Right renal cortex interstitium (tissue), 3 donors: ENCODE results near the gene TBX4. TPM values are rescaled to one million over a fixed set of nuclear protein-coding genes. Genes with fewer than 3 reads are reported as not detected.
"Not testable (repeated sequence)": the region's sequence is repeated elsewhere in the genome, so short reads cannot be mapped to it uniquely, and the experiment has no call there.

ENCODE experiments used
- DNase-seq, 3 donors: peaks; one replicate each; pipeline ENCODE4 v3.0.0-alpha.2; 2013; ENCODE audit warnings: low read depth in 3 of 3, low spot score in 2 of 3
- polyA plus RNA-seq, 3 donors: library from polyadenylated mRNA; unstranded; fragments of 120-200 nt; gene quantifications; one replicate each; pipeline ENCODE4 v1.2.1, GENCODE V29; 2013; ENCODE audit not compliant: insufficient read length in 3 of 3

Gene TBX4
- polyA plus RNA-seq, 3 donors, result 0.07 to 0.31 (median 0.26) TPM

DNA sequence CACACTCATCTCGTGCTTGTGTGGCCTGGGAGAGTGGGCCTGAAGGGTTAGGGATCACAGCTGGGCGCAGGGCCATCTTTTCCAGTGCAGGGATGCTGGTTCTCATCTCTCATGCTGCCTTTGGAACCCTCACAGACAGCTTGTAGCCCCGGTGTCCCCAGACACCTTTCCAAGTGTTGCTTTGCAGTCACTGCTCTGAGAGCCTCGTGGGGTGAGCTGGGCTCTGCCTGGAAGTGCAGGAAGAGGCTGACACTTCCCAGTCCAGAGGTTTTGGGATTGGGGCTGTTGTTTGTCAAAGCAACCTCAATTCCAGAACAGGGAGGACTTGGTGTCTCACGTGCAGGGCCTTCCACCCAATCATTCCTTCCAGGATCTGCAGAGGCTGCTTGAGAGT lies 28.2 kb downstream of the TBX4 start:
- DNase-seq, result no peak

DNA sequence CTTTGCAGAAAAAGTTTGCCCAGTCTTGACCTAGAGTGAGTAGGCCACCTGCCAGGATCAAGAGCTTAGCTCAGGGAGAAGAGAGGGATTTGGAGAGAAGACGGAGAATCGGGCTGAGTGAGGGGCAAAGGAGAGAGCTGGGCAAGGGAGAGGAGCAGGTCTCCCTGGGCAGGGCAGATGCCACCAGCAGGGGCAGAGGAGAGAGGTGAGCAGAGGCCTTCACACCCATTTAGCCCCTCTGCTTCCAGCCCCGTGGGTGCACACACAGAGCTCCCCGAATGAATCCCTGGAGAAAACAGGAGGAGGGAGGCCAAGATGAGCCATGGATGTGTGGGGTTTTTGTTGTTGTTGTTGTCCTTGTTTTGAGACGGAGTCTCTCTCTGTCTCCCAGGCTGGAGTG lies 29.2 kb downstream of the TBX4 start:
- no peak for DNase-seq

DNA sequence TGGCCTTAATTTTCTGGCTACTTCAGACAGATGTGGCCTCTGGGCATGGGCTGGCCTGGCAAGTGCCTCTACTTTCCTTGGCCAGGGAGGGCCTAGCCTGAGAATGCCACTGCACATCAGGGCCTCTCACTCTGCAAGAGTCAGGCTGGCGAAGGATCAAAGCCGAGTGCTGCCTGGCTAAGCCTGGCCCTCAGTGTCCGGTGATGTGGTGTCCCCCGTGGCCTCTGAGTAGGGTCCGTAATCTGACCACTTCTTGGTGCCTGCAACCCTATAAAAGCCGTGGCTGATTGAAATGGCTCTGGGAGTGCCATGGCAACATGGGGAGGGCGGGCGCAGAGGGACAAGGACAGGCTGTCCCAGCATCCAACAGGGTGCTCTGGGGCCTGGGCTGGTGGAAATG lies 30.2 kb downstream of the TBX4 start:
- DNase-seq, result no peak

DNA sequence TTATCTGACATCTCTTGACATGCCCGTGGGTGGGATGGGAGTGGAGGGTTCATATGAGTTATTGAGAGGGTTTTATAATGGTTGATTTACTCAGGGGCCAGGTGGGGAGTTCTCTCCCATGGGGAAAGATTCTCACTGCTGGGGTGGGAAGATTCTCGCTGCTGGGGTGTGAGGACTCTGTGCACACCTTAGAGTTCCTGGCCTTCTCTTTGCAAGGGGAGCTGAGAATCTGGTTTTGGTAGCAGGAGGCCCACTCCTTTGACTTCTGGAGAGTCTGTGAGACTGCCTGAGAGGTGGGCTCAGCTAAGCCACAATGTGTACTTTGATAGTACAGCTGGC lies 31.5 kb downstream of the TBX4 start:
- no peak for DNase-seq

DNA sequence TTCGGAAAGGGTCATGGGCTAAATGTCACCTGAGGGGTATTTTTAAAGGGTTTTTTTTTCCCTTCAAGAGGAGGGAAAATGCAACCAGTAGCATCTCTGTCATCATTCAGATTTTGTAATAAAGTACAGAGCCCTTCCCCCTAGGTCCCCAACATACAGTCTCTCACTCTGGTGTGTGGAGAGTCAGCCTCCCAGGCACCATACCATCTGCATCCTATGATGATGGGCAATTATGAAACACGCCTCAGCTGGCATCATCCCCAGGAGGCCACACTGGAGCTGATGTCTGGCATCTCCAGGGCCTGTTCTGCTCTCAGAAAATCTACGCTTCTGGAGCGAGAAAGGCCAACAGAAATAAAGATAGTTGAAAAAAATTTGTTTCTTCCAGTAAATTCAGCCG lies 32.0 kb downstream of the TBX4 start:
- DNase-seq, result no peak

DNA sequence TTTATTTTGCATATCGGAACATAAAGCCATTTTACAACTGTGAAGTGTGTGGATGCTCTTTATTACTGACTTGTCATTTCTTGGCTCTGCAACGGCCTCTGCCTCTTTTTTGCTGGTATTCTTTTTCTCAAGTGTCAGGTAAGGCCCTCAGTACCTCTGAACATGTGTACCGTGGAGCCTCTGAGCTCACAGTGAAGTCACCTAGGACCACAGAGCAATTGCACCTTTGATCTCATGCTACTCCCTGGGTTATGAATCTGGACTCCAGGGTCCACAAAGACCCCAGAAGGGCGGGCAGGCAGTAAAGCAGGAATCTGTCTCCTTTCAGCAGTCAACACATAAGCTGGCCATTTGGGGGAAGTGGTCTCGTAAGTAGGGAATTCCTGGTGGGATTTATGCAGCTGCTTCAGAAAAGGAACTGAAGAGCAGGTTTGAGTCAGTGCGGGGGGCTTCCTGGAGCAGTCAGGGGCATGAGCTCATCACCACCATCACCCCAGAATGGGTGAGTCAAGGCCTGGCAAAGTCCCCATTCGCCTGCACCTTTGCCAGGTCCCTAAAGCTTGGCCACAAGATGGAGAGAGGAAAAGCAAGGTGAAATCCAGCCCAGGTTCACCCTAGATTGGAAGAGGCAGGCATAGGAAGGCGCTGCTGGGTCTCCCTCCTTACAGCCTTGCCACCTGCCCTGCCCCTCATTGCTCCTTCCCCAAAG lies 33.0 kb downstream of the TBX4 start:
- DNase-seq, result no peak

DNA sequence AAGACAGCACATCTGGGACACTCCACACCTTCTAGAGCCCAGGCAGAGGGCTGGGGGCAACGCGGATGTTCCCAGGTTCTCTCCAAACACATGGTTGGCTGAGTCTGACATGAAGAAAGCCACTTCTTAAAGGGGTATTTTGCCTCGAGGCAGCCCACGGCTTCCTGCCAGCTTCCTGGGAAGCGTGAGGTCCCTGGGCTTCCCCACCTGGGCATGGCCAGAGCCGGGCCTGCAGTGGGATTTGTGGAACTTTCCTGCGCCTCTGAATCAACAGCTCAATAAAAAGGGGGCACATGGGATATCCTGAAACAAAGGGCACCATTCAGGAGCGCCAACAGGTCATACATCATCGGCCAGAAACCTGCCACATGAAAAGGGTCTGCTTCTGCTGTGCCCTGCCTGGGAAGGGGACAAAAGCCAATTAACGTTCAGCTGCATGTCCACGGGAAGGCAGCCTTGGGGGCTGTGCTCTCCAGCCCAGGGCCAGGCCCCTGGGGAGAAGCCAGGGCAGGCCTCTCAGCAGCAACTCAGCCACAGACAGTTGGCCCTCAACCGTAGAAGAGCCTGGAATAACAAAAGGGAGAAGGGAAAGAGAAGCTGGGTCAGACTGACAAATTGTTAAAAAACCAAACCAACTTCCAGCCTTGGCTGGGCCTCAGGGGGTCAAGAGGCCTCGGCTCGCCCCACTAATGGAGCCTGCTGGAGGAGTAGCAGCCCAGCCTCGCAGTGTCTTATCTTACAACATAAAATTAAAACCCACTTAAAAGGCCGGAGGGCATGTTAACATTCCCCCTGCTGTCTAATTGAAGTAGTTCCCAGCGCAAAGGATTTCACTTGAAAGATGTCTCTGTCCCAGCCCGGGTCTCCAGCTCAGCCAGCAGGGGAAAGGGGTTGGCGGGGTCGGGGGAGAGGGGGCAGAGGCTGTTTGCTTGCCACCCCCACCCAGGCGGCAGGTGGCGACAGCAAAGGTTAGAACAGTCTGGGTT lies 34.2 kb downstream of the TBX4 start:
- no peak for DNase-seq

DNA sequence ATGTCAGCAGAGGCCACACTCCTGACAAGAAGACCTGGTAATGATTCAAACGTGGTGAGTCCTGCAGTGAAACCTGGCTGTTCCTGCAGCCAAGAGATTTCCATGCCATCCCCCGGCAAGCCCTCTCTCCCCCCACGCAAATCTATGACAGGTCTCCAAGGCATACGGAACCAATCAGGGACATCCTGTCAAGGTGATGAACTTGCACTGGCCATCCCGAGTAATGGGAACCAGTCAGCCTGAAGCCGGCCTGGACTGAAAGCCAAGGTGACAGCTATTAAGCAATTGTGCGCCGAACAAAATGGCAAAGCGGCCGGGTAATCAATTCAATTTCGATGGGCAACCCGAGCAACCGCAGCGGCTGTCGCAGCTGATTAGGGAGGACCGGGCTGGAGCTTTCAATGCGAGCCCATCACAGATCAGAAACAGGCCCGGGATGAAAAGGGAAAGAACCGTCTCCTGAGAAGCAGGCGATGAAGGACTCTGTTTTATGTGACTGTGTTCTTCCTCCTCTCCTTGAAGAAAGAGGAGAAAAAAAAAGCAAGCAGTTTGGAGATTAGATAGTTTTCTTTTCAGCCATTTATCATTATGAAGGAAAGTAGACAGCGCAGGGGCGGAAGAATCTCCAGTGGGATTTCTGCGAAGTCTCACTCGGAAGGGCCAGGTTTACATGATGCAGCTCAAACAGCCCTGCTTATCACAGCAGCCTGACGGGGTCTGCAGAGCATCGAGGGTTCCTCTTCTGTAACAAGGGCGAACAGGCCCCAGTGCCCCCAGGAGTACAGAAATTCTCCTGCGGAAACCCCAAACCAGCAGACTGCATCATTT lies 35.2 kb downstream of the TBX4 start:
- no peak for DNase-seq

DNA sequence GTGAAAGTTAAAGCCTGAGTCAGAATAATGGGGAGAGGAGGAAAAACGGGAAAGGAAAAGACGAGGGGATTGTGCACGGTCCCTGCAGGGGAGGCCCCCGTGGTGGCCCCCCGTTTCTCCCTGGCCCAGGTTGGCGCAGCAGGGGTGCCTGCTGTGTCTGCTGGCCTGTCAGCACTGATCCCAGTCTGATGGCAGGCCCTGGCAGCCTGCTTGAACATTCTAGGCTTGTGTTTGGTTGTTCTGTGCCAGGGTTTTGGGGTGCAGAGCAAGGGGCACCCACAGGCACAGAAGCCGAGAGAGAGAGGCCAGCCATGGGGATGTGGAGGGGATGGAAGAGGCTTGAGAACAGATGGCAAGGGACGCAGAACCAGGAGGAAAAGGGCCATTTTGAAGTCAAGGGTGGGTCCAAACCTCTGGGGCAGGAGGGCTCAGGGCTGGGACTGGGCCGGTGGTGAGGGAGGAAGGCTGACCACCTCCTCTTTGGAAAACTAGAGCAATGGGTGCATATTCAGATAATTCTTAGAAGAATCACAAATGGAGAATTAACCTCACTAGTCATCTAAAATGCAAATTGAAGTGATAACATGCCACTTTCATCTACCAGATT lies 35.9 kb downstream of the TBX4 start:
- DNase-seq, result no peak

DNA sequence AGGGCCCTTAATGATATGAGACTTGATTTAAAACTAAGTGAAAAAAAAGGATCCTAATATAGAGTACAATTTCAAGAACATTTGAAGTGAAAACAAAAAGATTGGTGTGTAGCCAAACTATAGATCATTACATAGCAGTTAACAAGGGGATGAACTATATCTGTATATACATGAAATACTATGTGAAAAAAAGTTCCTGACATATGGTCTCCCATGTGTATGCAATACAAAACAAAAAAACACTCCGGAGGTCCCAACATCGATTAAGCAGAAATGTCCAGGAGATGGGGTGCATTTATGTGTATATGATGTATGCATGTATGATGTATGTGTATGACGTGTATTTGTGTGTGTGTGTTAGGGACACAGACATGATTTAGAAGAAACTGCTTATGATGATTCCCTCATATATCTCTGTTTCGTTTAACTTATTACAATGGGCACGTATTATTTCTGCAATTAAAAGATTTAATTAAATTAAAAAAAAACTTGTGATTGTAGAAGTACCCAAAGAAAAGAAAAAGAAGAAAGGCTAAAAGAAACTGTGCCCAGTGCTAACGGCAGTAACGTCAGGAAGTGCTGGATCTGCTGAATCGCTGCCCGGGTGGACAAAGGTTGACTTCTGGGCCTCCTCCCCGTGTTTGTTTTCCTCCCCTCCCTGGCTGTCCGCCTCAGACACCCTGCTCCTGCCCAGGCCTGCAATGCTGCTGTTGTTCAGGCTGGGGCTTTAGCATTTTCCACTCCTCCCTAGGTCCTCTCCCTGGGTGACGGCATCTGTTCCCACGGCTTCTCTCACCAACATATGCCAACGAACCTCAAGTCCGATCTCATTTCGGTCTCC lies 36.9 kb downstream of the TBX4 start:
- DNase-seq, result no peak

DNA sequence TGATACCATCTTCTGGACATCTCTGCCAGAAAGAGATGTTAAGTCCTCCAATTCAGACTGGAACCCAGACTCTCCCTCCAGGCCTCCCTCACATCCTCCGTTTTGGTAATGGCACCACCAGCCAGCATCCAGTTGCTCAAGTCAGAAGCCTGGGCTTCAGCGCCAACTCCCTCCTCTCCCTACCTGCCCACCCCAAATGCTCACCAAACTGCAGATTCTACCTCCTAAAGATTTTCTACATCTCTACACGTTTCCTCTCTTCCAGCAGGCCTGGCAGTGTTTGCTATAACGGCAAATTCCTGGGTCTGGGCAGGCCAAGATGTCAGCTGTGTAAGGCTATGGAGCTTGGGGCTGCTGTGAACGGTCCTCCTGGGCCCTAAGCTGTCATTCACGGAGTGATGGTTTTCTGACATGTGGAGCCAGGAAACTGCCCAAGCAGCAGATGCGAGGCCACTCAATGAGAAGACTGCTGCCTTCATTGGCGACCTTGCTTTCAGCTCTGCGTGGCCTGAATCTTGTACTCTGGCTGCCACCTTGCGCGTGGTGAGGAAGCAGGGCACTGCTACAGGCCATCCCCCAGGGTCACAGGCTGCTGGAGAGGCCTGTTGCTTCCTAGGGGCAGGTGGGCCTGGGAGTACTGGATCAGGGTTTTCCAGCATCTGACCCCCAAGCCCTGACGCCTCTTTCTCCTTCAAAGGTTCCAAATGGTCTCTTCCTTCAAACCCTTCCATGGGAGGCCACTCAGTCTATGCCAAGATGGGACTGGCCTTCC lies 37.7 kb downstream of the TBX4 start:
- no peak for DNase-seq

DNA sequence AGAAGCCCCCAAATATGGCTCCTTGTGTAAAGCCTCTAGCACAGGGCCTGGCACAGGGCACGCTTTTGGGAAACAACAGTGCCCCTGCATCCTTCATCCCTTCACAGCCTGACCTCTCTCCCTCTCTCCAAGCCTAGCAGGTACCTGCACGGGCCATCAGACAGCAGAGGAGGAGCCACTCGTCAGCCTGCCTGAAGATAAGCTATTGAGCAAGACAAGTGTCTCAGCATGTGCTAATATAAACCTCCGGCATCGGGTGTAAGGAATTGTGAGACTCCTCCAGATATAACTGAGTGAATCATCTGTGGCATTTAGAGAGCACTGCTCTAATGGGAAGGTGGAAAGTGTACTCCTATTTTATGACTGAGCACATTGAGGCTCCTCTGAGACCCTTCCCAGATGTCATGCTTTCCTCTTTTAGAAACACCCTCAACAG lies 38.3 kb downstream of the TBX4 start:
- no peak for DNase-seq

DNA sequence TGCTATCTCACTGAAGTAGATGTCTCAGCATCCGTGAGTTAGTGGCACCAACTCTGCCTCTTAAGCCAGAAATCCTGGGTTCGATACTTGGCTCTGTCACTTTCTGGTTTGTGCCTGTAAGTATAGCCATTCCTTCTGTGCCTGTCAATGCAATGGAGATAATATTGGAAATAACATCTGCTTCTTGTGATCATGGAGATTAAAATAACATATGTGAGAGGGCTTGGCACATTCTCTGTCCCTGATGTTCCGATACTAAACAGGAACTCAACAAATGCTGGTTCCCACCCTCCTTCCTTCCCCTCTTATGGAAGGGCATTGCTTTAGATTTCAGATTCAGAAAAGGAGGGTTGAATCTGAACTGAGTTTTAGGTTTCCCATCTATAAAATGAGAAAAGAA lies 39.8 kb downstream of the TBX4 start:
- DNase-seq, result no peak

DNA sequence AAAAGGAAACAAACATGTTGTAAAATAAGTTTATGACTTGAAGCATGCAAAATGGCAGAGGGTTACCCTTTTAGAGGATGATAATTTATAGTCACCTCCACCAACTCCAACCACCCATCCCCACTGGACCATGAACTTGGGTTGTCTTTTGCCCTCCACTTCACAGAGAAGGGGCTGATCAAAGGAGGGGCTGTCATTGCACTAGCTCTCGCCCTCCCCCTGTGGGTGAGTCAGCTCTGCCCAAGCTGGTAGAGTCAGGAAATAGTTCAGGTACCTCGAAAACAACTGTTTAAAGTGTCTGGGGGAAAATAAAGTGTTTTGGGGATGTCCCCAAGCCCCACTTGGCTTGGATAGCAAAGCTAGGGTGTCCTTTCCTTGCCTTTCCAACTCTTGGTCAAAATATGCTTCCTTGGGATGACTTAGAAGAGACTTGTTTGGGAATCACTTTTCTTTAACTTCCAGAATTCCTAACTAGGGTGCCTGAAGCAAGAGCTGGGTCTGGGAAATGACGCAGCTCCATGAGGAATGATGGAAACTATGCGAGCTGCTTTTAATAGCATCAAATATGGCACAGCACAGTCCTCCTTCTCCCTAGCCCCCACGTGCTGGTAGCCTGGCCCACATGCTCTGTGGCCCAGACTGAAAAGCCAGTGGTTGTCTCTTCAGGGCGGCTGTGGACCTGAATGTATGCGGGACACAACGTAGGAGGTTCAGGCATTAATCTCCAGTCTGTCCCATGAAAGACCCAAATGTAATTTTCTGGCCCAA lies 40.7 kb downstream of the TBX4 start:
- no peak for DNase-seq

DNA sequence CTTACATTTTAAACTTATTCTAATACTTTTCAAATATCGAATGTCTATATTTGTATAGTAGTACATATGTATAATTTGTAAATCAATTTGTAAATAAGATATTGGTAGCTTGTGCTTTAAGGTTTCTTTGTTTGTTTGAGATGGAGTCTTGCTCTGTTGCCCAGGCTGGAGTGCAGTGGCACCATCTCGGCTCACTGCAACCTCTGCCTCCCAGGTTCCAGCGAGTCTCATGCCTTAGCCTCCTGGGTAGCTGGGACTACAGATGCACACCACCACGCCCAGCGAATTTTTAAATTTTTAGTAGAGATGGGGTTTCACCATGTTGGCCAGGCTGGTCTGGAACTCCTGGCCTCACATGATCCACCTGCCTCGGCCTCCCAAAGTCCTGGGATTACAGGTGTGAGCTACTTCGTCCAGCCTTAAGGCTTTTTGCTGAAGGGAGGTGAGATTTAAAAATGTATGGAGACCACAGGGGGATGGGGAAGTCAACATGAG lies 41.7 kb downstream of the TBX4 start:
- DNase-seq, result not testable (repeated sequence)

DNA sequence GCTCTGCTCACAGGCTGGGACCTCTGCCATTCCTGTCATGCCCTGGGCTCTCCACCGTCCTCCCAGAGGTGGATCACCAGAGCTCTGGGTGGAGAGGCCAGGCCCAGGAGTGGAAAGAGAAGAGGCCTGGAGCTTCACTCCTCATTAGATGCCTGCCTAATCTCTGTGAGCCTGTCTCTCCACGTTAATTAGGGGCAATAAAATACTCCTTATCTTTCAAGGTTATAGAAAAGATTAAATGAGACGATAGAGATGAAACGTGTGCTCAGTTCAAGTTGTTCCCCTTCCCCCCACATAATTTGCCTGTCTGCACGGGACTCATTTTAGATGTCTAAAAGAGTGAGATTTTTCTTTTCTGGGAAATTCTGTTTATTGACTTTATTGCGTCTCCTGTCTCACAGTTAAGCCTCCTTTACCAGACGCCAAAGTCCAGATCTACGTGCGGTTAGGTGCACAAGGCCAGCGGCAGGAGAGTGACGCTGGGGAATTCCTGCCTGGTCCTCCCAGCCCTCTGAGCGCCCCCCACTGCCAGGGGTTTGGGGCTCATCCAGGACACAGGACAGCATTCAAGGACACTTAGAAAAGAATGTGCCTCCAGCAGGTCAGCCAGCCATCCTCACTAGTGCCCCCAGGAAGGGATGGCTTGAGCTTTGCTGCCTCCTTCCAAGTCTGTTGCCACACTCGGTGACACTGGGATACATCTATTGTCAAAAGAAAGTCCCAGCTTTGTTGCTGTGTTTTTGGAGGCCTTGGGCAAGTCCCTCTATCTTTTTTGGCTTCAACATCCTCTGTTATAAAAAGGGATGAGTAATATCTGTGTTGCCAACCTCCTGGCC lies 42.3 kb downstream of the TBX4 start:
- no peak for DNase-seq

DNA sequence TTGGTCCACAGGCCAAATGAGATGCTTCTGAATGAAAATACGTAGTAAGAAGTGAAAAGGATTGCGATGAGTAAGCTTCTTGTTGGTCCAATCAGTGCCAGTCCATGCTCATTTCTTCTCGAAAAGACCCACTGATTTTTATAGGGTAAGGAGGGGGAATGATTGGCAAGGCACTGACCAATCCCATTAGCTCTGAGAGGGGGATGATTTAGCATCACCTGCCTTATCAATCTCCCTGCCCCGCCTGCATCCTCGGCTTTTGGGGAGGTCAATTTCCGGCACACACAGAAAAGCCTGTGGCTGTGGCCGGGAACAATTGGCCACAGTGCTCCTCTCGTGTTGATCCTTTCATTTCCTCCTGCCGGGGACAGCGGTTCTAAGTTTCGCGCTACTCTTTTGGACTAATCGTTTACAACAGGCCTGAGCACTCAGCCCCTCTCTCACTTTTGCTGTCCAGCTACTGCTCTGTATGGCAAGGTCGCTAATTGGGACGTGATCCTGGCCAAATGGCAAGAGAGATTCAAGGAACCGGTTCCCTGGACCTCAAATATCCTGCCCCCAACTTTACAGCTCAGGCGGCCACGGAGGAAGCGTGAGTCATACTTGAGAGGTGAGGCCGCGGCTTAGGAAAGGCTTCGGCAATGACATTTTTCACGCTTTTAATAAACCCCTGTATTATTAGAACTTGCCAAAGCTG lies 43.1 kb downstream of the TBX4 start:
- DNase-seq, result no peak
